AML-193 (cell line): ENCODE data around the gene GZMH.
A peak's percentile ranks its signal among the peaks of the same experiment; 100 is the strongest.
"Not testable (repeated sequence)": the region's sequence is repeated elsewhere in the genome, so short reads cannot be mapped to it uniquely, and the experiment has no call there.

Experiments used
- DNase-seq, 2 experiments: peaks; one replicate each; lab custom pipeline; 2025; lab: John Stamatoyannopoulos, UW

The GZMH gene

DNA sequence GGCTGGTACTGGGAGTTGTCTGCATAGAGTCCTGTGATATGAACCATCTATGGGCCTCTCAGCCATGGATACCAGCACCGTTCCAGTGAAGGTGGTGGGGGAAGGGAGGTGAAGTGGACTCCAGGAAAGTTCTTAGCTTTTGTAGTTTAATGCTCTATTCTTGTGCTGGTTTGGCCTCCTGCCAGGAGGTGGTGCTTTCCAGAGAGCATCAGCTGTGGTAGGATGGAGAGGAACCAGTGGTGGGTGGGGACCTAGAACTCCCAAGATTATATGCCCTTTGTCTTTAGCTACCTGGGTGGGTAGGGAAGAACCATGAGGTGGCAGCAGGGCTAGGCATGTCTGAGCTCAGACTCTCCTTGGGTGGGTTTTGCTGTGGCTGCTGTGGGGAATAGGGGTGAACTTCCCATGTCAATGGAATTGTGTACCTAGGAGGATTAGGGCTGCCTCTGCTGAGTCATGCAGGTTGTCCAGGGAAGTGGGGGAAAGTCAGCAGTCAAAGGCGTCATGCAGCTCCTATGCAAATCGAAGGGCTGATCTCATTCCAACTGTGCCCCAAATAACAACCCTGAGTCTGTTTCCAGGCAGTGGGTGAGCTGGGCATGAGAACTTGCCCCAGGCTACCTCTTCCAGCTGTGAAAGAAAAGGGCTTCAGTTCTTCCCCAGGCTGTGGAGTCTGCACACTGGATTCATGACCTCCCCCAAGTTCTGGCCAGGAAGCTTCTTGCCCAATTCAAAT lies 14.2 kb downstream of the GZMH start:
- no peak for DNase-seq

DNA sequence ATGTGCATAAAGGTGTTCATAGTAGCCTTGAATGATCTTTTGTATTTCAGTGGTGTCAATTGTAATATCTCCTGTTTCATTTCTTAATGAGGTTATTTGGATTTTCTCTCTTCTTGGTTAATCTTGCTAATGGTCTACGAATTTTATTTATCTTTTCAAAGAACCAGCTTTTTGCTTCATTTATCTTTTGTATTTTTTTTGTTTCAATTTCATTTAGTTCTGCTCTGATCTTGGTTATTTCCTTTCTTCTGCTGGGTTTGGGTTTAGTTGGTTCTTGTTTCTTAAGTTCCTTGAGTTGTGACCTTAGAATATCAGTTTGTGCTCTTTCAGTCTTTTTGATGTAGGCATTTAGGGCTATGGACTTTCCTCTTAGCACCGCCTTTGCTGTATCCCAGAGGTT lies 18.5 kb downstream of the GZMH start:
- not testable (repeated sequence) for DNase-seq

- DNase-seq: not testable (repeated sequence)
These were observed 25.1 kb downstream of the GZMH start for GRCh38 chr14:24584402-24584801.

DNA sequence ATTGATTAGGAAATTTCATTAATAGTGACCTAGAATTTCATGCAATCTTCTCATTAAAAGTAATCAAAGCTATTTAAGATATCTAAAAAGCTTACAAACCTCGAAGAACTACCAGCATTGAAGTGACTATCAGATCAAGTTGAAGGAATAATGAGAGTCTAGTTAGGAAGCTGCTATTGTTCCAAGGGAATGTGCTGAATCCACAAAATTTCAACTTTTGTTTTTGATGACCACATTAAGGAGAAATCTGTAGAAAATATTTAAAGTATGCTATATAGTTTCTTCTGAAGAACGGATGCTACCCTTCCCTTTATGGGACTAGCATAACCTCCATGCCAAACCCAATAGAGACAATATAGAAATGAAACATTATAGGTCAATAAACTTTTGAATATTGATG lies 30.9 kb downstream of the GZMH start:
- no peak for DNase-seq

- peak; percentile 72 to 75 for DNase-seq
These were observed 32.7 kb downstream of the GZMH start for GRCh38 chr14:24576771-24577170.

- DNase-seq: peak; percentile 97
These were observed 33.3 kb downstream of the GZMH start, which contains the start of gene CTSG for GRCh38 chr14:24576182-24576581. Gene CTSG (minus strand): TSS chr14:24576250. CDS start chr14:24576223, 27 bp downstream.

GRCh38 chr14:24574206-24574774 lies 35.2 kb downstream of the GZMH start:
- no peak for DNase-seq

DNA sequence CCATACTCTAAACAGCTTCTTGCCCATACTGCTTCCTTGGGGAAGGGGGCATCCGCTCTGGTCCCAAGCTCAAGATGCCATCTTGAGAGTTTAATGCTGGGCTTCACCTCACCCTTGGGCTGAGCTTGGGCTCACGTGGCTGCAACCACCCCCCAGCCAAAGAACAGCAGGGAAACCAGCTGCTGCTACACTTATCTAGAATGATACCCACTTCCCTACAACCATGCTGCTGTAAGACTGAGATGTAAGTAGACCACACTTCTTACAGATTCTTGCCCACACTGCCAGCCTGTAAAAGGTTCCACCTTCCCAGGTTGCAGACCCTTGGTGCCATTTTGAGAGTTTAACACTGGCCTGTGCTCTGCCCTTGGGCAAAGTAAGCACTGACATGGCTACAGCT lies 43.2 kb downstream of the GZMH start:
- DNase-seq: no peak

DNA sequence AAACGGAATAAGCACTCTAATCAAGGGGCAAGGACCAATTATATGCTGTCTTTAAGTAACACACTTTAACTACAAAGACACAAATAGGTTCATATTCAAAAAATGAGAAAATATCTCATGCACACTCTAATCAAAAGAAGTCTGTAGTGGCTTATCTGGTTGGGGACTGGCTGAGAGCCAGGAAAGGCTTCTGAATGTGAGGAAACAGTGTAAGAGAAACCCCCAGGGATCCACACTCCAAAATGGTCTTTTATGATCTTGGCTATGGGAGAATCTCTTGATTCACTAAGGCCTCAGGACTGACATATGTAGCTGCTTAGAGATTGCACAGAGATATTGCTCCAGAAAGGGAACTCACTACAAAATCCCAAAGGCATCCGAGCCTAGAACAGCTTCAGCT lies 43.7 kb downstream of the GZMH start:
- DNase-seq: no peak

- DNase-seq: no peak
These were observed 46.0 kb downstream of the GZMH start for GRCh38 chr14:24563505-24563904.

DNA sequence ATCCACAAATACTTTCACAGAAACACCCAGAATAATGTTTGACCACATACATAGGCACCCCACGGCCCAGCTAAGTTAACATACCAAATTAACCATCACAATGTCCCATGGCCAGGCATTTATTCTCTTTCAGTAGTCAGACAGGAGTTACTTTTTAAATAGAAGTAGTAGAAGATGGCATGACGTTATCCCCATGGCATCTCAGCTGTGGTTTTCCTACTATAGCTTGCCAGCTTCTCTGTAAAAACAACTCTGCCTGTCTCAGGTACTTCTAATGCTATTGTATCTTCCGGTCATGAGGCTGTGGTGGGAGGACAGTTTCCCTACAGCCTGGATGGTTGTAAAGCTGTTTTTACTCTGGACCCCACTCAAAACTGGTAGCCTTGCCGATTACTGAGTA lies 52.7 kb downstream of the GZMH start:
- no peak for DNase-seq
